Measurements from ENCODE around the gene TMEM120A. TPM values are rescaled to one million over a fixed set of nuclear protein-coding genes. Genes with fewer than 3 reads are reported as not detected.

TMEM120A gene
- polyA plus RNA-seq, 1 donor: 61.0 TPM

GRCh38 chr7:75980430-75981202 lies 13.8 kb downstream of the TMEM120A start:
- Histone ChIP-seq H3K36me3 (ENCODE audit: control insufficient read depth, insufficient read depth, low read length) (peaks cover 68% of the 10 kb centered on the region), H3K4me1 (ENCODE audit: control insufficient read depth, insufficient read depth, low read length) (peaks cover 18% of the 10 kb centered on the region)

GRCh38 chr7:75979759-75980429 lies 14.5 kb downstream of the TMEM120A start:
- Histone ChIP-seq H3K4me1 (ENCODE audit: control insufficient read depth, insufficient read depth, low read length) (peaks cover 18% of the 10 kb centered on the region), H3K36me3 (ENCODE audit: control insufficient read depth, insufficient read depth, low read length) (peaks cover 62% of the 10 kb centered on the region), H3K9me3 (ENCODE audit: control insufficient read depth, low read depth, low read length) (peaks cover 7% of the 10 kb centered on the region), H3K27ac (ENCODE audit: low read length) (peak overlapping the region; percentile 27), H3K27me3 (ENCODE audit: control insufficient read depth, insufficient read depth, low read length) (no peaks in the 10 kb centered on the region), H3K4me3 (ENCODE audit: low read length) (no peak overlapping the region)
- WGBS (ENCODE audit: insufficient coverage, low lambda C conversion rate): no CpG with 5 or more reads among the region's 22 CpGs
- DNase-seq: peak; percentile 62 to 78

More at GRCh38 chr7:75980430-75981202, 13.8 kb downstream of the TMEM120A start:
- Histone ChIP-seq H3K4me3 (ENCODE audit: low read length) (no peak overlapping the region), H3K27me3 (ENCODE audit: control insufficient read depth, insufficient read depth, low read length) (no peaks in the 10 kb centered on the region), H3K27ac (ENCODE audit: low read length) (peak overlapping the region; percentile 27), H3K9me3 (ENCODE audit: control insufficient read depth, low read depth, low read length) (peaks cover 7% of the 10 kb centered on the region)
- WGBS (ENCODE audit: insufficient coverage, low lambda C conversion rate): 90% methylated on average over 2 of the region's 29 CpGs
- DNase-seq: no peak

GRCh38 chr7:75977743-75978142 lies 16.7 kb downstream of the TMEM120A start:
- H3K27me3 ChIP-seq (ENCODE audit: control insufficient read depth, insufficient read depth, low read length): no peaks in the 10 kb centered on the region
- WGBS (ENCODE audit: insufficient coverage, low lambda C conversion rate): 80% methylated on average over 1 of the region's 8 CpGs
- no peak overlapping the region for H3K4me3 ChIP-seq (ENCODE audit: low read length)
- no peak overlapping the region for H3K27ac ChIP-seq (ENCODE audit: low read length)
- peaks cover 18% of the 10 kb centered on the region for H3K4me1 ChIP-seq (ENCODE audit: control insufficient read depth, insufficient read depth, low read length)
- H3K36me3 ChIP-seq (ENCODE audit: control insufficient read depth, insufficient read depth, low read length): peaks cover 54% of the 10 kb centered on the region
- DNase-seq: no peak
- H3K9me3 ChIP-seq (ENCODE audit: control insufficient read depth, low read depth, low read length): peaks cover 7% of the 10 kb centered on the region

- Histone ChIP-seq H3K27ac (ENCODE audit: low read length) (no peak overlapping the region), H3K9me3 (ENCODE audit: control insufficient read depth, low read depth, low read length) (no peaks in the 10 kb centered on the region), H3K4me1 (ENCODE audit: control insufficient read depth, insufficient read depth, low read length) (peaks cover 12% of the 10 kb centered on the region), H3K27me3 (ENCODE audit: control insufficient read depth, insufficient read depth, low read length) (no peaks in the 10 kb centered on the region), H3K36me3 (ENCODE audit: control insufficient read depth, insufficient read depth, low read length) (peaks cover 34% of the 10 kb centered on the region), H3K4me3 (ENCODE audit: low read length) (no peak overlapping the region)
- WGBS (ENCODE audit: insufficient coverage, low lambda C conversion rate): 67% methylated on average over 3 of the region's 19 CpGs
- no peak for DNase-seq
These were observed 22.2 kb downstream of the TMEM120A start for GRCh38 chr7:75971961-75972763.

GRCh38 chr7:75971309-75971960 lies 23.0 kb downstream of the TMEM120A start:
- no peak overlapping the region for H3K27ac ChIP-seq (ENCODE audit: low read length)
- no peaks in the 10 kb centered on the region for H3K27me3 ChIP-seq (ENCODE audit: control insufficient read depth, insufficient read depth, low read length)
- H3K4me3 ChIP-seq (ENCODE audit: low read length): no peak overlapping the region
- H3K36me3 ChIP-seq (ENCODE audit: control insufficient read depth, insufficient read depth, low read length): peaks cover 33% of the 10 kb centered on the region
- H3K9me3 ChIP-seq (ENCODE audit: control insufficient read depth, low read depth, low read length): no peaks in the 10 kb centered on the region
- no CpG with 5 or more reads among the region's 14 CpGs for WGBS (ENCODE audit: insufficient coverage, low lambda C conversion rate)
- DNase-seq: no peak
- peaks cover 14% of the 10 kb centered on the region for H3K4me1 ChIP-seq (ENCODE audit: control insufficient read depth, insufficient read depth, low read length)

GRCh38 chr7:75969704-75970498 lies 24.5 kb downstream of the TMEM120A start:
- Histone ChIP-seq H3K27me3 (ENCODE audit: control insufficient read depth, insufficient read depth, low read length) (no peaks in the 10 kb centered on the region), H3K9me3 (ENCODE audit: control insufficient read depth, low read depth, low read length) (no peaks in the 10 kb centered on the region), H3K4me3 (ENCODE audit: low read length) (no peak overlapping the region), H3K27ac (ENCODE audit: low read length) (no peak overlapping the region), H3K4me1 (ENCODE audit: control insufficient read depth, insufficient read depth, low read length) (peaks cover 14% of the 10 kb centered on the region), H3K36me3 (ENCODE audit: control insufficient read depth, insufficient read depth, low read length) (peaks cover 43% of the 10 kb centered on the region)
- no peak for DNase-seq
- 100% methylated on average over 2 of the region's 30 CpGs for WGBS (ENCODE audit: insufficient coverage, low lambda C conversion rate)

GRCh38 chr7:75969182-75969581 lies 25.2 kb downstream of the TMEM120A start:
- no CpG with 5 or more reads among the region's 13 CpGs for WGBS (ENCODE audit: insufficient coverage, low lambda C conversion rate)
- H3K27me3 ChIP-seq (ENCODE audit: control insufficient read depth, insufficient read depth, low read length): no peaks in the 10 kb centered on the region
- peaks cover 14% of the 10 kb centered on the region for H3K4me1 ChIP-seq (ENCODE audit: control insufficient read depth, insufficient read depth, low read length)
- H3K4me3 ChIP-seq (ENCODE audit: low read length): no peak overlapping the region
- H3K36me3 ChIP-seq (ENCODE audit: control insufficient read depth, insufficient read depth, low read length): peaks cover 43% of the 10 kb centered on the region
- no peaks in the 10 kb centered on the region for H3K9me3 ChIP-seq (ENCODE audit: control insufficient read depth, low read depth, low read length)
- no peak overlapping the region for H3K27ac ChIP-seq (ENCODE audit: low read length)
- no peak for DNase-seq

GRCh38 chr7:75968561-75969001 lies 25.8 kb downstream of the TMEM120A start:
- no peak overlapping the region for H3K4me3 ChIP-seq (ENCODE audit: low read length)
- H3K9me3 ChIP-seq (ENCODE audit: control insufficient read depth, low read depth, low read length): no peaks in the 10 kb centered on the region
- no peaks in the 10 kb centered on the region for H3K27me3 ChIP-seq (ENCODE audit: control insufficient read depth, insufficient read depth, low read length)
- no peak overlapping the region for H3K27ac ChIP-seq (ENCODE audit: low read length)
- peaks cover 14% of the 10 kb centered on the region for H3K4me1 ChIP-seq (ENCODE audit: control insufficient read depth, insufficient read depth, low read length)
- DNase-seq: no peak
- peaks cover 40% of the 10 kb centered on the region for H3K36me3 ChIP-seq (ENCODE audit: control insufficient read depth, insufficient read depth, low read length)
- WGBS (ENCODE audit: insufficient coverage, low lambda C conversion rate): no CpG with 5 or more reads among the region's 12 CpGs

- no peaks in the 10 kb centered on the region for H3K9me3 ChIP-seq (ENCODE audit: control insufficient read depth, low read depth, low read length)
- peaks cover 14% of the 10 kb centered on the region for H3K4me1 ChIP-seq (ENCODE audit: control insufficient read depth, insufficient read depth, low read length)
- WGBS (ENCODE audit: insufficient coverage, low lambda C conversion rate): no CpG with 5 or more reads among the region's 10 CpGs
- H3K27ac ChIP-seq (ENCODE audit: low read length): no peak overlapping the region
- peaks cover 39% of the 10 kb centered on the region for H3K36me3 ChIP-seq (ENCODE audit: control insufficient read depth, insufficient read depth, low read length)
- H3K4me3 ChIP-seq (ENCODE audit: low read length): no peak overlapping the region
- no peak for DNase-seq
- H3K27me3 ChIP-seq (ENCODE audit: control insufficient read depth, insufficient read depth, low read length): no peaks in the 10 kb centered on the region
These were observed 26.4 kb downstream of the TMEM120A start for GRCh38 chr7:75968012-75968411.
